H1 (cell line): Measurements from ENCODE around the gene SKIDA1. TPM values are rescaled to one million over a fixed set of nuclear protein-coding genes. Genes with fewer than 3 reads are reported as not detected.
A peak's percentile ranks its signal among the peaks of the same experiment; 100 is the strongest.

Source experiments
- CTCF ChIA-PET: fragments of 300-600 bp; sonication (Branson Sonifier 250); formaldehyde crosslinking; loops from one replicate; lab custom pipeline; 2021; ENCODE audit not compliant: partially characterized antibody; lab: Charles Lee
- POLR2A ChIA-PET: fragments of 300-600 bp; sonication (Branson Sonifier 250); formaldehyde crosslinking; loops from one replicate; lab custom pipeline; 2021; ENCODE audit warnings: inconsistent platforms; ENCODE audit not compliant: partially characterized antibody; lab: Charles Lee
- DNase-seq, 2 experiments: peaks; one replicate each; pipeline versions ENCODE4 v3.0.0 to v3.0.0-alpha.2; 2010 to 2022; ENCODE audit warnings: low spot score in 2 of 2, low read depth in 1 of 2, mixed read lengths in 1 of 2
- FAIRE-seq: peaks from 2 replicates; lab custom pipeline; 2011; peaks lifted over from hg19 to GRCh38; lab: Jason Lieb, UNC
- H2AFZ ChIP-seq: 2 replicates; pipeline ENCODE4 v1.8.1; 2012; ENCODE audit warnings: low read length, inconsistent platforms
- H2AK5ac ChIP-seq: 2 replicates; pipeline ENCODE4 v1.6.1; 2013; ENCODE audit warnings: low read depth, low read length
- H2BK120ac ChIP-seq: replicated peaks from 2 replicates; pipeline ENCODE3; 2013; ENCODE audit warnings: low read depth, low read length, inconsistent platforms
- H2BK12ac ChIP-seq: 2 replicates; pipeline ENCODE4 v1.6.1; 2013; ENCODE audit warnings: low read depth, low read length
- H2BK15ac ChIP-seq: 2 replicates; pipeline ENCODE4 v1.6.1; 2013; ENCODE audit warnings: low read length
- H2BK20ac ChIP-seq: 2 replicates; pipeline ENCODE4 v1.6.1; 2013; ENCODE audit warnings: low read length
- H2BK5ac ChIP-seq: 2 replicates; pipeline ENCODE4 v1.6.1; 2013; ENCODE audit warnings: low read depth, low read length
- H3K14ac ChIP-seq: 2 replicates; pipeline ENCODE4 v1.6.1; 2013; ENCODE audit warnings: inconsistent platforms; ENCODE audit not compliant: insufficient read length
- H3K18ac ChIP-seq: 2 replicates; pipeline ENCODE4 v1.6.1; 2013; ENCODE audit warnings: low read length; ENCODE audit errors: extremely low read depth
- H3K23ac ChIP-seq: 2 replicates; pipeline ENCODE4 v1.6.1; 2013; ENCODE audit warnings: inconsistent platforms; ENCODE audit not compliant: insufficient read length
- H3K23me2 ChIP-seq: 2 replicates; pipeline ENCODE4 v1.6.1; 2013; ENCODE audit warnings: low read depth, low read length
- H3K27ac ChIP-seq: 2 replicates; pipeline ENCODE4 v1.6.1; 2011; ENCODE audit warnings: low read depth, low read length, inconsistent platforms
- H3K27me3 ChIP-seq, 4 experiments: replicated peaks in 1 of 4; 1 replicate in 1 of 4; 2 replicates in 3 of 4; pipeline versions ENCODE4 v1.6.1 to v1.8.1; 2011 to 2013; ENCODE audit warnings: low read length in 3 of 4, mild to moderate bottlenecking in 3 of 4, inconsistent platforms in 2 of 4, mixed read lengths in 2 of 4, moderate library complexity in 1 of 4; ENCODE audit not compliant: control insufficient read depth in 3 of 4, insufficient read depth in 3 of 4; ENCODE audit errors: extremely low read depth in 1 of 4
- H3K36me3 ChIP-seq, 4 experiments: 2 replicates each; pipeline versions ENCODE4 v1.6.1 to v1.8.1; 2011 to 2013; ENCODE audit warnings: mild to moderate bottlenecking in 4 of 4, low read length in 3 of 4, moderate library complexity in 2 of 4, control low read depth in 1 of 4, inconsistent platforms in 1 of 4; ENCODE audit not compliant: insufficient read depth in 4 of 4, control insufficient read depth in 2 of 4
- H3K4ac ChIP-seq: replicated peaks from 2 replicates; pipeline ENCODE3; 2013; ENCODE audit warnings: low read length, low read depth, mixed read lengths, inconsistent platforms; ENCODE audit not compliant: insufficient read length
- H3K4me1 ChIP-seq, 4 experiments: replicated peaks in 1 of 4; 1 replicate in 1 of 4; 2 replicates in 3 of 4; pipeline versions ENCODE4 v1.6.1 to v1.8.1; 2011 to 2013; ENCODE audit warnings: low read length in 3 of 4, inconsistent platforms in 2 of 4, mixed read lengths in 1 of 4; ENCODE audit not compliant: insufficient read depth in 4 of 4, control insufficient read depth in 3 of 4
- H3K4me2 ChIP-seq, 2 experiments: 2 replicates each; pipeline versions ENCODE4 v1.6.1 to v1.8.1; 2011 to 2013; ENCODE audit warnings: low read depth in 2 of 2, low read length in 2 of 2, control low read depth in 1 of 2, inconsistent platforms in 1 of 2, mild to moderate bottlenecking in 1 of 2; ENCODE audit not compliant: insufficient read depth in 1 of 2
- H3K4me3 ChIP-seq, 4 experiments: fragments of 200-600, 300-600 bp in 1 of 4; sonication (generic), shearing (Covaris generic), sonication (Bioruptor Twin) in 1 of 4; 2 replicates each; pipeline versions ENCODE4 v1.5.1 to v1.8.1; 2011 to 2016; ENCODE audit warnings: low read length in 4 of 4, low read depth in 3 of 4, control low read depth in 2 of 4, inconsistent platforms in 2 of 4, mild to moderate bottlenecking in 2 of 4, mixed read lengths in 1 of 4, moderate library complexity in 1 of 4; ENCODE audit not compliant: insufficient read depth in 2 of 4; ENCODE audit errors: extremely low read depth in 1 of 4
- H3K56ac ChIP-seq: replicated peaks from 2 replicates; pipeline ENCODE3; 2013; ENCODE audit warnings: low read depth, mild to moderate bottlenecking, mixed read lengths, low read length, inconsistent platforms; ENCODE audit not compliant: insufficient read length
- H3K79me1 ChIP-seq: 2 replicates; pipeline ENCODE4 v1.6.1; 2013; ENCODE audit warnings: low read depth, low read length, control low read depth
- H3K79me2 ChIP-seq, 2 experiments: 2 replicates each; pipeline versions ENCODE4 v1.6.1 to v1.8.1; 2012 to 2013; ENCODE audit warnings: low read length in 2 of 2, mild to moderate bottlenecking in 2 of 2, inconsistent platforms in 1 of 2; ENCODE audit not compliant: insufficient read depth in 2 of 2, control insufficient read depth in 1 of 2
- H3K9ac ChIP-seq, 4 experiments: replicated peaks in 1 of 4; 1 replicate in 1 of 4; 2 replicates in 3 of 4; pipeline versions ENCODE4 v1.6.1 to v1.8.1; 2011 to 2013; ENCODE audit warnings: low read depth in 3 of 4, low read length in 3 of 4, control low read depth in 2 of 4, mild to moderate bottlenecking in 2 of 4, moderate library complexity in 2 of 4, inconsistent platforms in 1 of 4; ENCODE audit errors: extremely low read depth in 1 of 4
- H3K9me3 ChIP-seq, 2 experiments: 2 replicates each; pipeline versions ENCODE4 v1.6.1 to v1.8.1; 2012 to 2013; ENCODE audit warnings: mild to moderate bottlenecking in 2 of 2, moderate library complexity in 2 of 2, control low read depth in 1 of 2, inconsistent platforms in 1 of 2, low read depth in 1 of 2, low read length in 1 of 2, mixed read lengths in 1 of 2; ENCODE audit not compliant: insufficient read depth in 2 of 2
- H4K20me1 ChIP-seq, 2 experiments: replicated peaks in 1 of 2; 2 replicates each; pipeline versions ENCODE3 to v1.8.1; 2011 to 2013; ENCODE audit warnings: inconsistent platforms in 2 of 2, low read length in 2 of 2, mild to moderate bottlenecking in 1 of 2; ENCODE audit not compliant: insufficient read depth in 2 of 2, control insufficient read depth in 1 of 2
- H4K5ac ChIP-seq: 2 replicates; pipeline ENCODE4 v1.6.1; 2013; ENCODE audit warnings: low read length, low read depth, mixed read lengths, inconsistent platforms; ENCODE audit not compliant: insufficient read length
- H4K8ac ChIP-seq: 2 replicates; pipeline ENCODE4 v1.8.0; 2013; ENCODE audit warnings: mild to moderate bottlenecking, moderate library complexity, low read length, inconsistent platforms; ENCODE audit not compliant: insufficient read depth; ENCODE audit errors: extremely low read depth
- H4K91ac ChIP-seq: replicated peaks from 2 replicates; pipeline ENCODE3; 2013; ENCODE audit warnings: low read length, mixed read lengths, inconsistent platforms; ENCODE audit not compliant: insufficient read length
- CEBPB ChIP-seq: IDR thresholded peaks from 2 replicates; pipeline ENCODE4 v1.6.1; 2012; ENCODE audit warnings: low read depth, low read length
- MAFK ChIP-seq: IDR thresholded peaks from 2 replicates; pipeline ENCODE4 v1.6.1; 2012; ENCODE audit warnings: low read depth, mild to moderate bottlenecking, improper control_type of control experiment, low read length
- WGBS, 2 experiments: shearing (Covaris generic) in 1 of 2; methylation state at CpG; one replicate each; pipeline versions ENCODE4 v1.1.6 to v1.1.7; 2013 to 2015; ENCODE audit warnings: low lambda C conversion rate in 2 of 2, mixed read lengths in 2 of 2, inconsistent platforms in 1 of 2, low coverage in 1 of 2, missing lambda C conversion rate in 1 of 2; ENCODE audit not compliant: insufficient replicate concordance in 2 of 2, insufficient coverage in 1 of 2, insufficient read length in 1 of 2; ENCODE audit errors: extremely low coverage in 1 of 2, missing lambda C conversion rate in 1 of 2; 5-methylcytosine and 5-hydroxymethylcytosine counted together
- polyA plus RNA-seq, 7 experiments: library from polyadenylated mRNA; depleted of rRNA in 3 of 7; stranded (reverse) in 5 of 7; unstranded in 2 of 7; fragments of >200 nt in 5 of 7; fragments of 200-250 nt in 2 of 7; gene quantifications; 1 replicate in 5 of 7; 2 replicates in 1 of 7; 4 replicates in 1 of 7; pipeline versions ENCODE4 v1.2.1 to v1.2.3, GENCODE V29; 2011 to 2013; ENCODE audit warnings: missing spikeins in 2 of 7, mixed read lengths in 2 of 7
- total RNA-seq: library from RNA; stranded (reverse); fragmentation: NEBNext Ultra II Directional; extraction: Animal tissue kit (Norgen Biotek cat#: 25700); gene quantifications from 2 replicates; pipeline ENCODE4 v1.2.1, GENCODE V29; 2021

The SKIDA1 gene
- total and polyA plus RNA-seq, 2 of the 8 experiments (the other 6 are each of a cell fraction or from before 2014, with no cell fraction given): 1.5 to 8.0 TPM

- no peak overlapping the region for H4K8ac ChIP-seq
- no peak overlapping the region for H2BK12ac ChIP-seq
- no peak for DNase-seq
- no peak overlapping the region for H2BK5ac ChIP-seq
- H3K9ac ChIP-seq: peak overlapping the region in 1 of 4 experiments; percentile 84; a peak in 1 of 7 replicates
- no peak for TF ChIP-seq MAFK
- TF ChIP-seq CEBPB: peak; percentile 77
- no peaks in the 10 kb centered on the region for H3K79me1 ChIP-seq
- H3K23ac ChIP-seq: no peak overlapping the region
- H3K56ac ChIP-seq: no peak overlapping the region
- 2% methylated on average over 13 of the region's 13 CpGs; no CpG with 5 or more reads in 1 of the 2 experiments for WGBS, 2 experiments
- peak overlapping the region; percentile 66 to 90 (median 83) for H3K4me3 ChIP-seq
- no peak overlapping the region for H3K4ac ChIP-seq
- H3K27me3 ChIP-seq: peaks cover 0 to 3% (median 0%) of the 10 kb centered on the region in 4 experiments; a peak in 2 of 7 replicates
- H3K27ac ChIP-seq: no peak overlapping the region
- no peak overlapping the region for H2BK15ac ChIP-seq
- FAIRE-seq: no peak
- ChIA-PET POLR2A (interaction anchor here (0.8 to 17.3 kb wide), 6 partner anchors 7 to 175 kb away, joined by 3 to 352 read pairs (median 8); no protein-coding TSS in a partner anchor), CTCF (interaction anchor here (0.6 to 1.5 kb wide), 8 partner anchors 10 to 215 kb away, joined by 3 to 8 read pairs (median 4); no protein-coding TSS in a partner anchor)
- H3K79me2 ChIP-seq: peaks cover 0 to 40% of the 10 kb centered on the region in 2 experiments; a peak in 3 of 4 replicates
- H4K5ac ChIP-seq: no peak overlapping the region
- no peak overlapping the region for H2AFZ ChIP-seq
- H3K9me3 ChIP-seq: no peaks in the 10 kb centered on the region
- H2BK120ac ChIP-seq: no peak overlapping the region
- no peak overlapping the region for H3K18ac ChIP-seq
- peaks cover 28% of the 10 kb centered on the region for H3K23me2 ChIP-seq
- no peak overlapping the region for H4K91ac ChIP-seq
- no peak overlapping the region for H3K14ac ChIP-seq
- peaks cover 11 to 38% (median 22%) of the 10 kb centered on the region in 4 experiments for H3K4me1 ChIP-seq
- H3K36me3 ChIP-seq: no peaks in the 10 kb centered on the region
- H2BK20ac ChIP-seq: no peak overlapping the region
- peaks cover 0 to 2% of the 10 kb centered on the region in 2 experiments for H4K20me1 ChIP-seq
- peak overlapping the region; percentile 96 to 100 for H3K4me2 ChIP-seq
- no peak overlapping the region for H2AK5ac ChIP-seq
Observed at GRCh38 chr10:21518149-21518640, 7.3 kb downstream of the SKIDA1 start.
